GF-D8 (cell line): Measurements from ENCODE around the gene DDX42.
"Not testable (repeated sequence)": the region's sequence is repeated elsewhere in the genome, so short reads cannot be mapped to it uniquely, and the experiment has no call there.

ENCODE experiments used
- DNase-seq: peaks from one replicate; lab custom pipeline; 2025; lab: John Stamatoyannopoulos, UW

Gene DDX42

GRCh38 chr17:63775420-63775819 is 1.4 kb downstream of the DDX42 start:
- DNase-seq = no peak

GRCh38 chr17:63780507-63780906 is 6.5 kb downstream of the DDX42 start:
- no peak for DNase-seq

GRCh38 chr17:63780928-63781327 is 7.0 kb downstream of the DDX42 start:
- DNase-seq = no peak

GRCh38 chr17:63783522-63783921 is 9.6 kb downstream of the DDX42 start:
- DNase-seq = no peak

- no peak for DNase-seq
Observed at GRCh38 chr17:63785556-63785955, 11.6 kb downstream of the DDX42 start.

- DNase-seq = no peak
Observed at GRCh38 chr17:63786117-63786516, 12.1 kb downstream of the DDX42 start.

GRCh38 chr17:63786971-63787711 is 13.2 kb downstream of the DDX42 start:
- DNase-seq = no peak

GRCh38 chr17:63790057-63790456 is 16.1 kb downstream of the DDX42 start:
- no peak for DNase-seq

- no peak for DNase-seq
Observed at GRCh38 chr17:63792055-63792729, 18.2 kb downstream of the DDX42 start.

GRCh38 chr17:63796375-63796774 is 22.4 kb downstream of the DDX42 start:
- DNase-seq = not testable (repeated sequence)

GRCh38 chr17:63798572-63799106 is 24.7 kb downstream of the DDX42 start:
- DNase-seq = no peak

- DNase-seq = no peak
Observed at GRCh38 chr17:63800783-63801182, 26.8 kb downstream of the DDX42 start.

- DNase-seq = no peak
Observed at GRCh38 chr17:63804328-63804727, 30.4 kb downstream of the DDX42 start.

- no peak for DNase-seq
Observed at GRCh38 chr17:63805591-63805990, 31.6 kb downstream of the DDX42 start.

- no peak for DNase-seq
Observed at GRCh38 chr17:63809970-63810369, 36.0 kb downstream of the DDX42 start.

- no peak for DNase-seq
Observed at GRCh38 chr17:63816123-63816522, 42.2 kb downstream of the DDX42 start.

- DNase-seq = no peak
Observed at GRCh38 chr17:63816669-63817068, 42.7 kb downstream of the DDX42 start.

- no peak for DNase-seq
Observed at GRCh38 chr17:63817736-63818385, 43.9 kb downstream of the DDX42 start.

GRCh38 chr17:63819131-63819530 is 45.2 kb downstream of the DDX42 start:
- no peak for DNase-seq

GRCh38 chr17:63819585-63820537 is 45.9 kb downstream of the DDX42 start:
- no peak for DNase-seq

- no peak for DNase-seq
Observed at GRCh38 chr17:63820963-63821561, 47.1 kb downstream of the DDX42 start.
